Measurements from ENCODE around the gene POLR1F. TPM values are rescaled to one million over a fixed set of nuclear protein-coding genes. Genes with fewer than 3 reads are reported as not detected.

Gene POLR1F
- total and polyA plus RNA-seq, 2 donors (not counting 3 experiments of a cell fraction or from before 2014, with no cell fraction given) = 10.4 to 27.0 TPM

DNA sequence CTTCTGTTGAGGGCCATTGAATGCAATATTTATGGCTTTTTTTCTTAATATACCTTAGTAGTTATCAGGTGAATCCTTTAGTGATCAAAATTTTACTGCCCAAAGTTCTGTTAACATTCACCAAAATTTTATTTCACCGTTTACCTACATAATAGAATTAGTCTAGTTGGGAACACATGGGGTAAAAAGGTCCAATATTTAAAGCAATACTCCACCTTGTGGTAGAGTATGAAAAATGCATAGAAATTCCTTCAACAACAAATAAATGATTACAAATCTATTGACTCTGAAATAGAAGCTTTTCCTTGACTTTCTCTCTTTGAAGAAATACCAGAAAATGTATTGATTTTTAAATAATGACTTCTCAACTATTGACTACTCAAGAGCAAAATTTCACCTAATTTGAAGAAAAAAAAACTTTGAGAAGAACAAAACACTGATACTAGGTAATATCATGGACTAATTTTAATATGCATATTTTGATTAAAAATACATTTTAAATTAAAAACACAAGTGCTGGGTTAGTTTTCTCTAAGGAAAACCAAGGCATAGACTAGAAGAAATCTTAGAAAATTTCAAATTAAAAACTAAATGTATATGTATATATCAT is 43.3 kb downstream of the POLR1F start:
- peak; percentile 31 for DNase-seq (ENCODE audit: low read depth, low spot score)
- Histone ChIP-seq H3K9me1 (replicated peaks; ENCODE audit: control insufficient read depth, extremely low read depth, insufficient read depth, low read length) (no peaks in the 10 kb centered on the region), H3K9ac (replicated peaks; ENCODE audit: extremely low read depth, insufficient read depth, low read length) (no peak overlapping the region), H3K36me3 (ENCODE audit: control insufficient read depth in 2 of 2, extremely low read depth in 1 of 2, insufficient read depth in 2 of 2, low read length in 2 of 2) (no peaks in the 10 kb centered on the region), H3K27me3 (ENCODE audit: control insufficient read depth in 2 of 2, insufficient read depth in 2 of 2, low read length in 2 of 2) (peaks cover 2 to 11% of the 10 kb centered on the region in 2 experiments), H2AFZ (ENCODE audit: low read depth, low read length) (no peak overlapping the region), H3K9me3 (replicated peaks; ENCODE audit: control insufficient read depth, insufficient read depth, low read length) (no peaks in the 10 kb centered on the region), H4K20me1 (replicated peaks; ENCODE audit: control insufficient read depth, extremely low read depth, insufficient read depth, low read length) (no peaks in the 10 kb centered on the region), H3K4me2 (ENCODE audit: insufficient read depth, low read length) (no peak overlapping the region), H3K79me2 (ENCODE audit: control insufficient read depth, insufficient read depth, low read length) (no peaks in the 10 kb centered on the region), H3K27ac (ENCODE audit: insufficient read depth, low read depth, low read length) (no peak overlapping the region), H3K4me1 (ENCODE audit: control insufficient read depth, extremely low read depth, insufficient read depth, low read length) (no peaks in the 10 kb centered on the region), H3K4me3 (replicated peaks in 1 of 3; ENCODE audit: insufficient read depth in 1 of 3, low read depth in 1 of 3, low read length in 3 of 3) (no peak overlapping the region)
- dilution Hi-C loops (cut with MboI; ENCODE audit: extremely low pct_ligation_motif_present, low sequenced_read_pairs) = no loop called here
- FAIRE-seq = no peak
- no TSS peak for BruUV-seq (replicated peaks)
- ChIA-PET CTCF (interaction anchor here (0.6 to 3.8 kb wide), 15 partner anchors 8 to 1314 kb away, joined by 3 to 40 read pairs (median 4); no protein-coding TSS in a partner anchor), POLR2A (no interaction called here)
- intact Hi-C loops (cut with micrococcal nuclease) = loop anchor here (5.0 kb wide), 2 partner anchors 973 to 1073 kb away; no protein-coding TSS in a partner anchor
- TF ChIP-seq, protein P1, sequence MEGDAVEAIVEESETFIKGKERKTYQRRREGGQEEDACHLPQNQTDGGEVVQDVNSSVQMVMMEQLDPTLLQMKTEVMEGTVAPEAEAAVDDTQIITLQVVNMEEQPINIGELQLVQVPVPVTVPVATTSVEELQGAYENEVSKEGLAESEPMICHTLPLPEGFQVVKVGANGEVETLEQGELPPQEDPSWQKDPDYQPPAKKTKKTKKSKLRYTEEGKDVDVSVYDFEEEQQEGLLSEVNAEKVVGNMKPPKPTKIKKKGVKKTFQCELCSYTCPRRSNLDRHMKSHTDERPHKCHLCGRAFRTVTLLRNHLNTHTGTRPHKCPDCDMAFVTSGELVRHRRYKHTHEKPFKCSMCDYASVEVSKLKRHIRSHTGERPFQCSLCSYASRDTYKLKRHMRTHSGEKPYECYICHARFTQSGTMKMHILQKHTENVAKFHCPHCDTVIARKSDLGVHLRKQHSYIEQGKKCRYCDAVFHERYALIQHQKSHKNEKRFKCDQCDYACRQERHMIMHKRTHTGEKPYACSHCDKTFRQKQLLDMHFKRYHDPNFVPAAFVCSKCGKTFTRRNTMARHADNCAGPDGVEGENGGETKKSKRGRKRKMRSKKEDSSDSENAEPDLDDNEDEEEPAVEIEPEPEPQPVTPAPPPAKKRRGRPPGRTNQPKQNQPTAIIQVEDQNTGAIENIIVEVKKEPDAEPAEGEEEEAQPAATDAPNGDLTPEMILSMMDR (IDR thresholded peaks at IDR 0.05; ENCODE audit: extremely low read depth in 1 of 2, insufficient read depth in 1 of 2, low read depth in 1 of 2, low read length in 2 of 2) = peak in 1 of 2 donors; percentile 32
- TF ChIP-seq EZH2 (IDR thresholded peaks at IDR 0.05; ENCODE audit: borderline replicate concordance, low read depth, low read length, severe bottlenecking) (no peak), POLR2AphosphoS5 (IDR thresholded peaks at IDR 0.05; ENCODE audit: insufficient read depth, low read depth, low read length) (no peak)
